Thymus (tissue), 11 donors: ENCODE results near the gene BRD3OS. TPM values are rescaled to one million over a fixed set of nuclear protein-coding genes. Genes with fewer than 3 reads are reported as not detected.
"Not testable (repeated sequence)": the region's sequence is repeated elsewhere in the genome, so short reads cannot be mapped to it uniquely, and the experiment has no call there.

Experiments used
- DNase-seq, 9 donors: peaks; one replicate each; pipeline ENCODE4 v3.0.0-alpha.2; 2013; ENCODE audit warnings: low spot score in 9 of 9, low read depth in 6 of 9, missing footprints in 1 of 9
- H3K27ac ChIP-seq, 2 donors: one replicate each; pipeline ENCODE4 v1.5.1; 2013; ENCODE audit warnings: control low read depth in 1 of 2, low read depth in 1 of 2, low read length in 1 of 2, mild to moderate bottlenecking in 1 of 2, moderate library complexity in 1 of 2
- H3K27me3 ChIP-seq, 2 donors: one replicate each; pipeline ENCODE4 v1.5.1; 2013; ENCODE audit warnings: low read length in 1 of 2; ENCODE audit not compliant: control insufficient read depth in 2 of 2, insufficient read depth in 1 of 2
- H3K36me3 ChIP-seq, 2 donors: one replicate each; pipeline ENCODE4 v1.5.1; 2013; ENCODE audit warnings: low read length in 1 of 2, mild to moderate bottlenecking in 1 of 2, moderate library complexity in 1 of 2; ENCODE audit not compliant: control insufficient read depth in 2 of 2, insufficient read depth in 2 of 2
- H3K4me1 ChIP-seq, 2 donors: one replicate each; pipeline ENCODE4 v1.5.1; 2013; ENCODE audit warnings: low read length in 2 of 2; ENCODE audit not compliant: control insufficient read depth in 2 of 2, insufficient read depth in 2 of 2
- H3K4me3 ChIP-seq, 2 donors: one replicate each; pipeline ENCODE4 v1.5.1; 2013; ENCODE audit warnings: low read length in 2 of 2, control low read depth in 1 of 2, mild to moderate bottlenecking in 1 of 2
- H3K9me3 ChIP-seq, 2 donors: one replicate each; pipeline ENCODE4 v1.5.1; 2013; ENCODE audit warnings: low read length in 1 of 2, mild to moderate bottlenecking in 1 of 2; ENCODE audit not compliant: control insufficient read depth in 2 of 2, insufficient read depth in 1 of 2
- WGBS: extraction: QIAGEN DNeasy Blood & Tissue Kit; methylation state at CpG from one replicate; pipeline ENCODE4 v1.1.7; 2013; 5-methylcytosine and 5-hydroxymethylcytosine counted together
- polyA plus RNA-seq: library from polyadenylated mRNA; stranded (reverse); fragments of 200-250 nt; gene quantifications from one replicate; pipeline ENCODE4 v1.2.3, GENCODE V29; 2013
- total RNA-seq: library from RNA; stranded (reverse); fragments of 120-200 nt; gene quantifications from one replicate; pipeline ENCODE4 v1.2.4, GENCODE V29; 2013
- donor health status: healthy.

Gene BRD3OS
- total and polyA plus RNA-seq, 2 donors = 9.9 to 12.4 TPM

- WGBS = 96% methylated on average over 14 of the region's 14 CpGs
- Histone ChIP-seq H3K36me3 (no peaks in the 10 kb centered on the region), H3K27ac (no peak overlapping the region), H3K4me3 (no peak overlapping the region), H3K9me3 (no peaks in the 10 kb centered on the region), H3K4me1 (peaks cover 8% of the 10 kb centered on the region in 2 donors), H3K27me3 (peaks cover 29% of the 10 kb centered on the region in 2 donors)
- no peak for DNase-seq
Measured at GRCh38 chr9:133987446-133987788, 37.9 kb upstream of the BRD3OS start.

- Histone ChIP-seq H3K4me1 (peaks cover 10 to 11% of the 10 kb centered on the region in 2 donors), H3K9me3 (no peaks in the 10 kb centered on the region), H3K27ac (no peak overlapping the region), H3K36me3 (no peaks in the 10 kb centered on the region), H3K4me3 (no peak overlapping the region), H3K27me3 (peaks cover 32% of the 10 kb centered on the region in 2 donors)
- WGBS = 94% methylated on average over 16 of the region's 16 CpGs
- no peak for DNase-seq
Measured at GRCh38 chr9:133987946-133988665, 37.2 kb upstream of the BRD3OS start.

- WGBS = 97% methylated on average over 14 of the region's 14 CpGs
- peaks cover 15 to 17% of the 10 kb centered on the region in 2 donors for H3K4me1 ChIP-seq
Measured at GRCh38 chr9:133988771-133989170, 36.5 kb upstream of the BRD3OS start.

GRCh38 chr9:133989625-133990365, 35.5 kb upstream of the BRD3OS start:
- no peak for DNase-seq
- WGBS = 90% methylated on average over 24 of the region's 24 CpGs
- peaks cover 15 to 19% of the 10 kb centered on the region in 2 donors for H3K4me1 ChIP-seq
- no peaks in the 10 kb centered on the region for H3K36me3 ChIP-seq
- H3K27ac ChIP-seq = no peak overlapping the region
- H3K9me3 ChIP-seq = no peaks in the 10 kb centered on the region
- no peak overlapping the region for H3K4me3 ChIP-seq
- peaks cover 34 to 44% of the 10 kb centered on the region in 2 donors for H3K27me3 ChIP-seq

More at GRCh38 chr9:133988771-133989170, 36.5 kb upstream of the BRD3OS start:
- H3K36me3 ChIP-seq, H3K27ac ChIP-seq, H3K4me3 ChIP-seq, DNase-seq, H3K9me3 ChIP-seq: not testable (repeated sequence)
- H3K27me3 ChIP-seq = peaks cover 34 to 39% of the 10 kb centered on the region in 2 donors

GRCh38 chr9:133990366-133991213, 34.7 kb upstream of the BRD3OS start:
- H3K27me3 ChIP-seq = peaks cover 34 to 46% of the 10 kb centered on the region in 2 donors
- no peak overlapping the region for H3K27ac ChIP-seq
- DNase-seq = no peak
- peak overlapping the region in 1 of 2 donors; percentile 85 for H3K4me3 ChIP-seq
- H3K9me3 ChIP-seq = no peaks in the 10 kb centered on the region
- H3K36me3 ChIP-seq = no peaks in the 10 kb centered on the region
- 58% methylated on average over 31 of the region's 31 CpGs for WGBS
- peaks cover 15 to 19% of the 10 kb centered on the region in 2 donors for H3K4me1 ChIP-seq

GRCh38 chr9:133991214-133991921, 33.9 kb upstream of the BRD3OS start:
- Histone ChIP-seq H3K4me3 (peak overlapping the region in 1 of 2 donors; percentile 85), H3K27me3 (peaks cover 34 to 46% of the 10 kb centered on the region in 2 donors), H3K36me3 (no peaks in the 10 kb centered on the region), H3K4me1 (peaks cover 15 to 19% of the 10 kb centered on the region in 2 donors), H3K27ac (no peak overlapping the region), H3K9me3 (no peaks in the 10 kb centered on the region)
- DNase-seq = no peak
- WGBS = 4% methylated on average over 82 of the region's 82 CpGs

GRCh38 chr9:133991964-133992779, 33.1 kb upstream of the BRD3OS start, which contains the start of gene VAV2:
Gene VAV2 (minus strand): TSS chr9:133992324. CDS start chr9:133992278, 46 bp downstream.
- Histone ChIP-seq H3K9me3 (no peaks in the 10 kb centered on the region), H3K4me3 (peak within 1 kb of the TSS; percentile 71 to 85), H3K36me3 (no peaks in the 10 kb centered on the region), H3K27me3 (peaks cover 34 to 48% of the 10 kb centered on the region in 2 donors), H3K27ac (peak within 1 kb of the TSS; percentile 37 to 81), H3K4me1 (peaks cover 15 to 19% of the 10 kb centered on the region in 2 donors)
- under 1% methylated on average over 124 of the region's 124 CpGs for WGBS
- DNase-seq = peak in 5 of 9 donors; percentile 10 to 54 (median 32)
